ENCODE measurements around the gene SPDYC.

Gene SPDYC

DNA sequence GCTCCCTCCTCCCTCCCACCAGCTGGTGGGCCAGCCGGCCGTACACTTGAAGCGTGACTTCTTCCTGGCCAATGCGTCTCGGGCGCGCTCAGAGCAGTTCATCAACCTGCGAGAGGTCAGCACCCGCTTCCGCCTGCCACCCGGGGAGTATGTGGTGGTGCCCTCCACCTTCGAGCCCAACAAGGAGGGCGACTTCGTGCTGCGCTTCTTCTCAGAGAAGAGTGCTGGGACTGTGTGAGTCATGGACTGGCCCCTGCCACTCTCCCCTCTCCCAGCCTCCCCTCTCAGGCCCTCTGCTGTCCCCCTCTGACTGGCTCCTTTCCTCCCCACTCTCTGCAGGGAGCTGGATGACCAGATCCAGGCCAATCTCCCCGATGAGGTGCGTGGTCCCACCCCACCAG lies 36.4 kb downstream of the SPDYC start:
- DNase-seq (ENCODE audit: low read depth in 2 of 2) = no peak

DNA sequence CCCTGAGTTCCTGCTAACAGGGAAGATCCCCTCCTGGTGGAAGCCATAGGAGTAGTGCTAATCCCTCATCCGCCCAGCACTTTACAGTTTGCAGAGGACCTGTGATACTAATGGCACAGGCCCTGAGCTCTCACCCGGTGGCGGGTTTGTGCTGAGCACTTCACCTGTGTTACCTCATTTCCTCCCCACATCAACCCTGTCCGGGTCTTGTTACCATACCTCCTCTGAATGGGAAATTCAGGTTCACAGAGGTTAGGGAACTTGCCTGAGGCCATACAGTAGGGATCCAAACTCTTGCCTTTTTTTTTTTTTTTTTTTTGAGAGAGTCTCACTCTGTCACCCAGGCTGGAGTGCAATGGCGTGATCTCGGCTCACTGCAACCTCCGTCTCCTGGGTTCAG lies 36.9 kb downstream of the SPDYC start:
- DNase-seq (ENCODE audit: low read depth in 2 of 2) = no peak

GRCh38 chr11:65207918-65208784 lies 38.1 kb downstream of the SPDYC start:
- DNase-seq (ENCODE audit: low read depth in 2 of 2) = no peak

DNA sequence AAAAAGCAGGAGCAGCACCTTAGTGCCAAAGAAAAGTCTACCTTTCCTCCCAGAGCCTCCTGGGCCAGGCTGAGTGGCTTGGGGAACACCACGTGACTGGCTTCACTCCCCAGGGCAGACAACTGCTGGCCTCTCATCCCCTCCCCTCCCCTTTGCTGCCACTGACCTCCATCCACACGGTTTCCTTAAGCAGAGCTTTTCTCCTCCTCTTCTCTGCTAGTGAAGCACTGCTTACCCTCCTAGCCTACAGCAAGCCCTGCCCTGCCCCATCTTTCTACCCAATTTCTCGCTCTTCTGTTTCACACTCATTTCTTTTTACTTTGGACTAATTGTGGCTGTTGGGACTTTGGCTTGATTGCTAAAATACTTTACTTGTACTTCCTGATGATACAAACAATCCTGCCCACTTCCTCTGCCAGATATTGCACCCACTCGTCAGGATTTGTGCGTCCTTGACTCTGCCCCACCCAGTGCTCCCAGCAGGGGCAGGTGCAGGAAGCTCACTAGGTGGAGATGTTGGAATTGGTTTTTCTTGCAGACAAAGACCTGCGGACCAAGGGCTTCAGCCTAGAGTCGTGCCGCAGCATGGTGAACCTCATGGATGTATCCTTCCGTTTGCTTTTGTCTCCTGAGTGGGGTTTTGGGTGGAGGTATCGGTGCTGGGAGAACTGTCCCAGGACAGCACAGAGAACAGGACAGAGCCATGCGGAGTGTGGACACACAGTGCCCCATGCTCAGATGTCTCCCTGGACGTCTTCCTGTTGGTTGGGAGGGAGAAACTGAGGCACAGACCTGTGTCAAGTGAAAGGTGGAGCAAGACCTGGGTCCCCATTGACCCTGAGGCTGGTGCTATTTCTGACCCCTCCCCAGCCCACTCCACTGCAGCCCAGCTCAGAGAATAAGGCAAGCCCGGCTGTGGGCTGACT lies 39.0 kb downstream of the SPDYC start:
- DNase-seq (ENCODE audit: low read depth in 2 of 2) = no peak

DNA sequence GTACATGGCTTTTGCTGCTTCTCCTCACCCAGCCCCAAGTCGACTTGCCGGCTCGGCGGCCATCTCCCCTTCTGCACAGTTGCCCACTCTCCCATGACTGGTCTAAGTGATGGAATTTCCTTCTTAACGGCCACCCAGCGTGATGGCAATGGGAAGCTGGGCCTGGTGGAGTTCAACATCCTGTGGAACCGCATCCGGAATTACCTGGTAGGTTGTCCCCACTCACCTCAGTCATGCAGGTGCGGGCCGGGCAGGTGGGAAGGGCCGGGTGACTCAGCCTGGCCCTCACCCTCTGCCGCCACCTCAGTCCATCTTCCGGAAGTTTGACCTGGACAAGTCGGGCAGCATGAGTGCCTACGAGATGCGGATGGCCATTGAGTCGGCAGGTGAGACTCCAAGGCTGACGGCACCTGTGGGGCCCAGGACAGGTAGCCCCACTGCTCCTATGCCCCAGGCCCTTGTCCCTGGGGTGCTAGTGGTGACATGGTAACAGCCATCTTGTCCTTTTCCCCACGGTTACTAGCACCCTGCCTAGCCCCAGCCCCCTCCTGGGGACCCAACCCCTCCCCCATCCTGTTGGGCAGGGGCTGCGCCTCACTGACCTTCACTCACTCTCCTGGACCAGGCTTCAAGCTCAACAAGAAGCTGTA lies 39.8 kb downstream of the SPDYC start:
- no peak for DNase-seq (ENCODE audit: low read depth in 2 of 2)

- no peak for DNase-seq (ENCODE audit: low read depth in 2 of 2)
Observed at GRCh38 chr11:65210361-65210731, 40.3 kb downstream of the SPDYC start.

GRCh38 chr11:65210748-65211147 lies 40.7 kb downstream of the SPDYC start:
- no peak for DNase-seq (ENCODE audit: low read depth in 2 of 2)

- no peak for DNase-seq (ENCODE audit: low read depth in 2 of 2)
Observed at GRCh38 chr11:65211293-65212105, 41.5 kb downstream of the SPDYC start.

GRCh38 chr11:65212226-65212801 lies 42.3 kb downstream of the SPDYC start:
- DNase-seq (ENCODE audit: low read depth in 2 of 2) = no peak

DNA sequence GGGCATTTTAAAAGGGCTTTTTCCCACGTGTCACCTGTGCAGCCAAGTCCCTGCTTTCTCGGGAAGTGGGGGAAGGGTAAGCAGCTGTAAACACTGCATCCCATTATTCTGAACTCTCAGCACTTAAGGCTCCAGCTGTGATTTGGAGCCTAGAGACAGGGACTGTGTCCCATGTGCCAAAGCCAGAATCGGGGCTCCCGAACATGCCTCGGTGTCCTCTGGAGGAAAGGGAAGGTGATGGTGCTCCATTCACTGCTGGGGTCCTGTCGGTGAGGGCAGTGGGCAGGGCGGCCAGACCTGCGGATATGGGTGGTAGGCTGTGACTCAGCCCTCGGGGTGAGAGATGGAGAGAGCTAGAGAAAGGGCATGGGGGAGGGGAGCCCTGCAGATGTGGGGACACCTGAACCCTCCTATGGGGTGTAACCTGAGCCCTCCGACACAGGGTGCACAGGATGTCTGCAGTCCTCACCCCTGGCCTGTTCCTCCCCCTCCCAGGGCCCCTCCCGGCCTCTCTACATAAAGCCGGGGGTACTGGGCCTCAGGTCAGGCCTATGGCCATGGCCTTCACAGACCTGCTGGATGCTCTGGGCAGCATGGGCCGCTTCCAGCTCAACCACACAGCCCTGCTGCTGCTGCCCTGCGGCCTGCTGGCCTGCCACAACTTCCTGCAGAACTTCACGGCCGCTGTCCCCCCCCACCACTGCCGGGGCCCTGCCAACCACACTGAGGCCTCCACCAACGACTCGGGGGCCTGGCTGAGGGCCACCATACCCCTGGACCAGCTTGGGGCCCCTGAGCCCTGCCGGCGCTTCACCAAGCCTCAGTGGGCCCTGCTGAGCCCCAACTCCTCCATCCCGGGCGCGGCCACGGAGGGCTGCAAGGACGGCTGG lies 43.5 kb downstream of the SPDYC start:
- no peak for DNase-seq (ENCODE audit: low read depth in 2 of 2)

DNA sequence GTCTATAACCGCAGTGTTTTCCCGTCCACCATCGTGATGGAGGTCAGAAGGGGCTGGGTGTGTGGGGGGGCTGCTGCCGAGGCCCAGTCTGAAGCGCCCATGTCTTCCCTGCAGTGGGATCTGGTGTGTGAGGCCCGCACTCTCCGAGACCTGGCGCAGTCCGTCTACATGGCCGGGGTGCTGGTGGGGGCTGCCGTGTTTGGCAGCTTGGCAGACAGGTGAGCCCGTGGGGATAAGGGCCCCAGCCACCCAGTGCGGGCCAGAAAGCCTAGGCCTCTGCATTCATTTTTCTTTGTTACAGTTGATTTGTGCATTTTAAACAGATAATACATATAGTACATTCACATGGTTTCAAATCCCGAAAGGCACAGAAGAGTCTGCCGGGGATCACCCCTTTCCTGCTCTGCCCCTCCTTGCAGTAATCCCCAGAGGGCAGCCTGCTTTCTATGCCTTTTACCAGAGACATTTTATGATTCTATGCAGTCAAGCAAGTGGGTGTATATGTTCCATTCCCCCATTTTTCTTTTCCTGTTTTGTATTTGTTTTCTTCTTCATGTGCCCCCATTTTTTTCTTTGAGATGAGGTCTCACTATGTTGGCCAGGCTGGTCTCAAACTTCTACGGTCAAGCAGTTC lies 44.3 kb downstream of the SPDYC start:
- DNase-seq (ENCODE audit: low read depth in 2 of 2) = no peak

GRCh38 chr11:65215441-65216076 lies 45.5 kb downstream of the SPDYC start:
- DNase-seq (ENCODE audit: low read depth in 2 of 2) = peak in 1 of 2 donors; percentile 30

GRCh38 chr11:65216830-65217229 lies 46.8 kb downstream of the SPDYC start:
- no peak for DNase-seq (ENCODE audit: low read depth in 2 of 2)

- no peak for DNase-seq (ENCODE audit: low read depth in 2 of 2)
Observed at GRCh38 chr11:65217441-65218423, 47.7 kb downstream of the SPDYC start.

DNA sequence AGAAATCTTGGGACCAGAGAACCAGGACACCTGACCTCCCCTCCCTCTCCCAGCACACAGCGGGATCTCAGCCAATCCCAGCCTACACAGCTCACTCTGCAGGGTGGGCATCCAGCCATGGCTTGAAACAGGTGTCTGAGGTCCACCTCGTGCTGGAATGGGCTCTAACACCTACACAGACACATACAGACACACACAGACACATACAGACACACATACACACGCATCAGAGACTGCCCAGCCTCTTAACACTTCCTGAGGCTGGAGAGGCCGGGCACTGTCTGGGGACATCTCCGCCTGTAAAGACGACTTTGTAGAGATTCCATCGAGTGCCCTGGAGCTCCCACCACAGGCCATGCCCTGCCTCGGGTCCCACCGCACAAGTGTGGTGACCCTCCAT lies 48.4 kb downstream of the SPDYC start:
- no peak for DNase-seq (ENCODE audit: low read depth in 2 of 2)

GRCh38 chr11:65219930-65220213 lies 49.8 kb downstream of the SPDYC start:
- no peak for DNase-seq (ENCODE audit: low read depth in 2 of 2)

- no peak for DNase-seq (ENCODE audit: low read depth in 2 of 2)
Observed at GRCh38 chr11:65221026-65221425, 51.0 kb downstream of the SPDYC start.

Measured in activated CD8-positive, alpha-beta memory T cell treated with anti-CD3 and anti-CD28 coated beads for 4 hours (primary cell).